VCaP (cell line): ENCODE data around the gene HLA-DRA.

ENCODE experiments used
- H3K27ac ChIP-seq: fragments of 450-650 bp; 2 replicates; pipeline ENCODE4 v1.5.1; 2017
- TF ChIP-seq, protein P1 (sequence below): fragments of 450-650 bp; conservative IDR thresholded peaks from 2 replicates; pipeline ENCODE4 v1.5.1; 2017; ENCODE audit warnings: mild to moderate bottlenecking, moderate library complexity

HLA-DRA gene

DNA sequence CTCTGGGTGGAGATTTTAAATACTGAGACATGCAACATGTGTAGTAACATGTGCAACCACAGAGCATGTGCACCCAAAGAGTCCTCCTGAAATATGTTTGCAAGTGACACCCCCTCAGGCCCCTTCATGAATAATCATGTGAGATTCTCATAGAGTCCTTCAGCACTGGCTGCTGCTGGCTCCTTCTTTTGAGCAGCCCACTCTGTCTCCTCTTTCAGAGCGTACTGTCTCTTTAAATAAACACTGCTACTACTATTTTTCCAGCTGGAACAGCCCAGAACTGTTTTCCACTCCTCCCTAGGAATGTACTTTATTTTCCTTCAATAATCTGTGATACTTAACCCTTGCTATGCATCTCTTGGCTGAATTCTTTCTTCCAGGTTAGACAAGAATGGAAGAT lies 48.4 kb downstream of the HLA-DRA start:
- TF ChIP-seq, protein P1, sequence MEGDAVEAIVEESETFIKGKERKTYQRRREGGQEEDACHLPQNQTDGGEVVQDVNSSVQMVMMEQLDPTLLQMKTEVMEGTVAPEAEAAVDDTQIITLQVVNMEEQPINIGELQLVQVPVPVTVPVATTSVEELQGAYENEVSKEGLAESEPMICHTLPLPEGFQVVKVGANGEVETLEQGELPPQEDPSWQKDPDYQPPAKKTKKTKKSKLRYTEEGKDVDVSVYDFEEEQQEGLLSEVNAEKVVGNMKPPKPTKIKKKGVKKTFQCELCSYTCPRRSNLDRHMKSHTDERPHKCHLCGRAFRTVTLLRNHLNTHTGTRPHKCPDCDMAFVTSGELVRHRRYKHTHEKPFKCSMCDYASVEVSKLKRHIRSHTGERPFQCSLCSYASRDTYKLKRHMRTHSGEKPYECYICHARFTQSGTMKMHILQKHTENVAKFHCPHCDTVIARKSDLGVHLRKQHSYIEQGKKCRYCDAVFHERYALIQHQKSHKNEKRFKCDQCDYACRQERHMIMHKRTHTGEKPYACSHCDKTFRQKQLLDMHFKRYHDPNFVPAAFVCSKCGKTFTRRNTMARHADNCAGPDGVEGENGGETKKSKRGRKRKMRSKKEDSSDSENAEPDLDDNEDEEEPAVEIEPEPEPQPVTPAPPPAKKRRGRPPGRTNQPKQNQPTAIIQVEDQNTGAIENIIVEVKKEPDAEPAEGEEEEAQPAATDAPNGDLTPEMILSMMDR, result no peak
- H3K27ac ChIP-seq, result no peak overlapping the region

- H3K27ac ChIP-seq, result no peak overlapping the region
- TF ChIP-seq, protein P1, result no peak
Measured at GRCh38 chr6:32491700-32492099, 52.0 kb downstream of the HLA-DRA start.

GRCh38 chr6:32492351-32492750 lies 52.7 kb downstream of the HLA-DRA start:
- TF ChIP-seq, protein P1, result no peak
- no peak overlapping the region for H3K27ac ChIP-seq
